ENCODE results near the gene WASF2. TPM values are rescaled to one million over a fixed set of nuclear protein-coding genes. Genes with fewer than 3 reads are reported as not detected.

Gene WASF2
- total and polyA plus RNA-seq, 2 of the 13 experiments (the other 11 are each of a cell fraction or from before 2014, with no cell fraction given) = 10.4 to 27.7 TPM

DNA sequence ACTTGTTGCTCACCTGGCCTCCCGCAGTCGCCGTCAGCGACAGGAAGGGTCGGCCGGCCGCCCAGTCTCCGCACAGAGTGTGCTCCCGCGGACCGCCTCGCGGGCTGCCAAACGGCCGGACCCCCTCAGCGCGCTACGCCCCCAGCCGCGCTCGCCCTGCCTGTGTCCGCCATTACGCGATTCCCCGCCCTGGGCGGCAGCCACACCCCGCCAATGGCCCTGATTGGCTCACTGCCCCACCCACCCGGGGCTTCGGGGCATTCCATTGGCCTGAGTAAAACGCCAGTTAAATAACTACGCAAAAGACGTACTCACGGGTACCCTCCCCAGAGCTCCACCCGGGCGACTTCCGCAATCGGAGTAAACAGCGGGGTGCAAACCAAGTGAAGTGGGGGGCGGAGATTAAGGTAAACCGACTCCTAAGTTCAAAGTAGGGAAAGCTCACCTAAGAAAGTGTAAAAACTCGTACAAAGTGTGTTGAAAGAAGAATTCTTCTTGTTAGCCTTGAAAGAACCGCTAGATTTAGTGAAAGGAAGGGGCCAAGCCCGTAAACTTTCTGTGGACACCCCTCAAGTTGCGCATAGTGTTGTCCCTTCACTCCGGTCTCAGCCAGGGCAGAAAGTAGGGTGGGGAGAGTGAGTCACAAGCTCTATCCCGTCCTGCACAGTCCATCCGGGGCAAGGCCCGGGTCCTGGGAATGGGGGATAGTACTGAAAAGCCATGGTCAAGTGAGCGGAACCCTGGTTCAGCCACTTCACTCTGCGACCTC, at the start of gene WASF2 (continued):
- TF ChIP-seq ZNF260 (CRISPR knock-in tag; IDR thresholded peaks at IDR 0.05; ENCODE audit: borderline replicate concordance, low read depth) = no peak
- TF ChIP-seq ZNF556 (CRISPR knock-in tag; IDR thresholded peaks at IDR 0.05; ENCODE audit: borderline replicate concordance) = peak; percentile 25; the same call in 1 of the 2 replicates
- TF ChIP-seq REXO4 (CRISPR knock-in tag; IDR thresholded peaks at IDR 0.05; ENCODE audit: borderline replicate concordance) = no peak
- TF ChIP-seq ZNF121 (CRISPR knock-in tag; IDR thresholded peaks at IDR 0.05) = no peak
- TF ChIP-seq MTA1 (CRISPR knock-in tag; IDR thresholded peaks at IDR 0.05; ENCODE audit: borderline replicate concordance) = no peak
- TF ChIP-seq ZNF326 (CRISPR knock-in tag; IDR thresholded peaks at IDR 0.05; ENCODE audit: borderline replicate concordance) = no peak
- TF ChIP-seq MAZ (IDR thresholded peaks at IDR 0.05; ENCODE audit: borderline replicate concordance, low read depth, low read length) = no peak
- peak; percentile 48; the same call in 1 of the 2 replicates for TF ChIP-seq MAZ (CRISPR knock-in tag; IDR thresholded peaks at IDR 0.05; ENCODE audit: low read depth)
- TF ChIP-seq CAMTA2 (CRISPR knock-in tag; IDR thresholded peaks at IDR 0.05; ENCODE audit: borderline replicate concordance) = no peak
- no peak for TF ChIP-seq ATM (IDR thresholded peaks at IDR 0.05; ENCODE audit: borderline replicate concordance)
- peak; percentile 64 for TF ChIP-seq HOXA5 (CRISPR knock-in tag; IDR thresholded peaks at IDR 0.05)
- TF ChIP-seq AKNA (CRISPR knock-in tag; IDR thresholded peaks at IDR 0.05; ENCODE audit: borderline replicate concordance) = no peak
- TF ChIP-seq ZNF674 (CRISPR knock-in tag; IDR thresholded peaks at IDR 0.05; ENCODE audit: low read depth) = no peak
- TF ChIP-seq ETV6 (CRISPR knock-in tag; conservative IDR thresholded peaks at IDR 0.05) = no peak; the same call in 1 of the 2 replicates
- TF ChIP-seq, protein P1, sequence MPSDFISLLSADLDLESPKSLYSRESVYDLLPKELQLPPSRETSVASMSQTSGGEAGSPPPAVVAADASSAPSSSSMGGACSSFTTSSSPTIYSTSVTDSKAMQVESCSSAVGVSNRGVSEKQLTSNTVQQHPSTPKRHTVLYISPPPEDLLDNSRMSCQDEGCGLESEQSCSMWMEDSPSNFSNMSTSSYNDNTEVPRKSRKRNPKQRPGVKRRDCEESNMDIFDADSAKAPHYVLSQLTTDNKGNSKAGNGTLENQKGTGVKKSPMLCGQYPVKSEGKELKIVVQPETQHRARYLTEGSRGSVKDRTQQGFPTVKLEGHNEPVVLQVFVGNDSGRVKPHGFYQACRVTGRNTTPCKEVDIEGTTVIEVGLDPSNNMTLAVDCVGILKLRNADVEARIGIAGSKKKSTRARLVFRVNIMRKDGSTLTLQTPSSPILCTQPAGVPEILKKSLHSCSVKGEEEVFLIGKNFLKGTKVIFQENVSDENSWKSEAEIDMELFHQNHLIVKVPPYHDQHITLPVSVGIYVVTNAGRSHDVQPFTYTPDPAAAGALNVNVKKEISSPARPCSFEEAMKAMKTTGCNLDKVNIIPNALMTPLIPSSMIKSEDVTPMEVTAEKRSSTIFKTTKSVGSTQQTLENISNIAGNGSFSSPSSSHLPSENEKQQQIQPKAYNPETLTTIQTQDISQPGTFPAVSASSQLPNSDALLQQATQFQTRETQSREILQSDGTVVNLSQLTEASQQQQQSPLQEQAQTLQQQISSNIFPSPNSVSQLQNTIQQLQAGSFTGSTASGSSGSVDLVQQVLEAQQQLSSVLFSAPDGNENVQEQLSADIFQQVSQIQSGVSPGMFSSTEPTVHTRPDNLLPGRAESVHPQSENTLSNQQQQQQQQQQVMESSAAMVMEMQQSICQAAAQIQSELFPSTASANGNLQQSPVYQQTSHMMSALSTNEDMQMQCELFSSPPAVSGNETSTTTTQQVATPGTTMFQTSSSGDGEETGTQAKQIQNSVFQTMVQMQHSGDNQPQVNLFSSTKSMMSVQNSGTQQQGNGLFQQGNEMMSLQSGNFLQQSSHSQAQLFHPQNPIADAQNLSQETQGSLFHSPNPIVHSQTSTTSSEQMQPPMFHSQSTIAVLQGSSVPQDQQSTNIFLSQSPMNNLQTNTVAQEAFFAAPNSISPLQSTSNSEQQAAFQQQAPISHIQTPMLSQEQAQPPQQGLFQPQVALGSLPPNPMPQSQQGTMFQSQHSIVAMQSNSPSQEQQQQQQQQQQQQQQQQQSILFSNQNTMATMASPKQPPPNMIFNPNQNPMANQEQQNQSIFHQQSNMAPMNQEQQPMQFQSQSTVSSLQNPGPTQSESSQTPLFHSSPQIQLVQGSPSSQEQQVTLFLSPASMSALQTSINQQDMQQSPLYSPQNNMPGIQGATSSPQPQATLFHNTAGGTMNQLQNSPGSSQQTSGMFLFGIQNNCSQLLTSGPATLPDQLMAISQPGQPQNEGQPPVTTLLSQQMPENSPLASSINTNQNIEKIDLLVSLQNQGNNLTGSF (CRISPR knock-in tag; IDR thresholded peaks at IDR 0.05) = no peak
- TF ChIP-seq PLSCR1 (CRISPR knock-in tag; IDR thresholded peaks at IDR 0.05; ENCODE audit: borderline replicate concordance) = no peak
- TF ChIP-seq ATF7 (IDR thresholded peaks at IDR 0.05) = peak; percentile 89
- no peak for TF ChIP-seq ATF7 (CRISPR knock-in tag; IDR thresholded peaks at IDR 0.05)
- TF ChIP-seq ZNF678 (CRISPR knock-in tag; IDR thresholded peaks at IDR 0.05) = no peak
